Astrocyte (in vitro differentiated cells and primary cell): Measurements from ENCODE around the gene TTC7B.

ENCODE experiments used
- CTCF ChIP-seq: IDR thresholded peaks from 2 replicates; pipeline ENCODE4 v1.5.1; 2011; ENCODE audit warnings: low read depth, mild to moderate bottlenecking, inconsistent platforms, low read length, moderate library complexity; ENCODE audit not compliant: insufficient read depth
- EZH2 ChIP-seq: IDR thresholded peaks from 2 replicates; pipeline ENCODE4 v1.6.1; 2012; ENCODE audit warnings: mild to moderate bottlenecking, low read length, inconsistent platforms; ENCODE audit not compliant: insufficient read depth

- no peak for TF ChIP-seq CTCF
- TF ChIP-seq EZH2: no peak
Observed at GRCh38 chr14:90849787-90850444, 33.7 kb upstream of the TTC7B start.
